Measurements from ENCODE around the gene KIAA0825. TPM values are rescaled to one million over a fixed set of nuclear protein-coding genes. Genes with fewer than 3 reads are reported as not detected.

KIAA0825 gene
- total RNA-seq, 1 donor, result 9.5 TPM

- DNase-seq (ENCODE audit: low read depth), result no peak
- no peak overlapping the region for H3K4me3 ChIP-seq (ENCODE audit: low read depth, low read length)
- TF ChIP-seq CTCF (IDR thresholded peaks at IDR 0.05; ENCODE audit: insufficient read depth, low read depth, low read length), result no peak
Observed at GRCh38 chr5:94304146-94304545, 314.3 kb downstream of the KIAA0825 start.

- no peak overlapping the region for H3K4me3 ChIP-seq (ENCODE audit: low read depth, low read length)
- DNase-seq (ENCODE audit: low read depth), result peak; percentile 21
- no peak for TF ChIP-seq CTCF (IDR thresholded peaks at IDR 0.05; ENCODE audit: insufficient read depth, low read depth, low read length)
Observed at GRCh38 chr5:94288937-94289336, 329.5 kb downstream of the KIAA0825 start.

- no peak for TF ChIP-seq CTCF (IDR thresholded peaks at IDR 0.05; ENCODE audit: insufficient read depth, low read depth, low read length)
- DNase-seq (ENCODE audit: low read depth), result no peak
- no peak overlapping the region for H3K4me3 ChIP-seq (ENCODE audit: low read depth, low read length)
Observed at GRCh38 chr5:94285984-94286383, 332.4 kb downstream of the KIAA0825 start.

GRCh38 chr5:94283093-94283492 is 335.3 kb downstream of the KIAA0825 start:
- TF ChIP-seq CTCF (IDR thresholded peaks at IDR 0.05; ENCODE audit: insufficient read depth, low read depth, low read length), result no peak
- H3K4me3 ChIP-seq (ENCODE audit: low read depth, low read length), result no peak overlapping the region
- no peak for DNase-seq (ENCODE audit: low read depth)

- TF ChIP-seq CTCF (IDR thresholded peaks at IDR 0.05; ENCODE audit: insufficient read depth, low read depth, low read length), result no peak
- no peak overlapping the region for H3K4me3 ChIP-seq (ENCODE audit: low read depth, low read length)
- no peak for DNase-seq (ENCODE audit: low read depth)
Observed at GRCh38 chr5:94281236-94281801, 337.1 kb downstream of the KIAA0825 start.

GRCh38 chr5:94276751-94277150 is 341.7 kb downstream of the KIAA0825 start:
- no peak for TF ChIP-seq CTCF (IDR thresholded peaks at IDR 0.05; ENCODE audit: insufficient read depth, low read depth, low read length)
- no peak for DNase-seq (ENCODE audit: low read depth)

GRCh38 chr5:94276048-94276447 is 342.4 kb downstream of the KIAA0825 start:
- no peak for DNase-seq (ENCODE audit: low read depth)
- H3K4me3 ChIP-seq (ENCODE audit: low read depth, low read length), result no peak overlapping the region
- no peak for TF ChIP-seq CTCF (IDR thresholded peaks at IDR 0.05; ENCODE audit: insufficient read depth, low read depth, low read length)

More at GRCh38 chr5:94276751-94277150, 341.7 kb downstream of the KIAA0825 start:
- no peak overlapping the region for H3K4me3 ChIP-seq (ENCODE audit: low read depth, low read length)

Data from fibroblast of villous mesenchyme (primary cell).